ENCODE results near the gene RTL1.

The RTL1 gene

GRCh38 chr14:100898465-100898864 lies 5.1 kb downstream of the RTL1 start:
- no peak for DNase-seq

- no peak for DNase-seq
Measured at GRCh38 chr14:100896369-100897060, 7.0 kb downstream of the RTL1 start.

DNA sequence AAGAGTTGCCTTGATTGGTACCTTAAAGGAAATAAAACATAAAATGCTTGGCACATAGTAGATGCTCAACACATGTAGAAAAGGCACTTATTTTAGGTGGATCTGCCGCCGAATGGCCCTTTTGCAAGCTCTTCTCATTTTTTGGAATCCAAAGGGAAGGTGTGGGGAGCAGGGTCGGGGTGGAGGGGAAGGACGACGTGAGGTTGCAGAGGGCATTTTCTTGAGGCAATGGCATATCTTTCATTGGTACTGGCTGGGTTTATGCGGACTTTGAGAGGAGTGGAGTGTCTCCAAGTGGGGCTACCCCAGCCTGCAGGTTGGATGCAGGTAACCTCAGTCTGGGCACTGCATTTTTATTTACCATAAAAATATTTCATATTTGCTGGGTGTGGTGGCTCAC lies 8.1 kb downstream of the RTL1 start:
- DNase-seq = no peak

DNA sequence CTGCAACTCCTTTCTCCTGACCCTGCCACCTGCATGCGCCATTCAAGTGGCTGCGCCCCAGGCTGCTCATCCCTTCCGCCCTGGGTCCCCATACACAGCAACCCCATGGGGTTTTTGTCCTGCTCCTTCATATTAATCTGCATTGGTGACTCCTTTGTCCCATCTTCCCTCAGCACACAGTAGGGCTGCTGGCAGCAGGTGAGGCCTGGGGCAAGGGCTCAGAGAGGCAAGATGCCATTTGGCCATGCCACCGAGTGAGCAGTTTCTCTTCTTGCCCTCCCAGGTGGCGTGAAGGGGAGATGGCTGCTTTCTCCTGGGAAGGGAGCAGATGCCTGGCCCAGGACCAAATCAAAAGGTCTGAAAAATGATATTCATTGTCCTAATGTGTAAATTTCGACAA lies 9.1 kb downstream of the RTL1 start:
- DNase-seq = no peak

GRCh38 chr14:100893760-100894159 lies 9.8 kb downstream of the RTL1 start:
- DNase-seq = no peak

DNA sequence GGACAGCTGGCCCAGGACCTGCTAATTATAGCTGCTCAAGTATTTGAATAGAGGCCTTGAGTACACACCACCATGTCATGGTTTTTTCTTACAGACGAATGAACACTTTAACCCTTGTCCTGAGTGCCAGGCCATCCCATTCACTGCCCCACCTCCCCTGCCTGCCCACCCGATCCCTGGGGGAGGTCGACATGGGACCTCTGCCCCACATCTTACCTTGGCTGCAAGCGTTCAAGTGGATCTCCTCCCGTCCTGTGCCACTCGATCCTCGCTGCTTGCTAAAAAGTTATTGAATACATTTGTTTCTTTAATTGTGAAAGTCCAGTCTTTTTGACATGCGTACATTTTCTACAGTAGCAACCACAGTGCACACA lies 10.3 kb downstream of the RTL1 start:
- no peak for DNase-seq

- no peak for DNase-seq
Measured at GRCh38 chr14:100892496-100893227, 10.9 kb downstream of the RTL1 start.

DNA sequence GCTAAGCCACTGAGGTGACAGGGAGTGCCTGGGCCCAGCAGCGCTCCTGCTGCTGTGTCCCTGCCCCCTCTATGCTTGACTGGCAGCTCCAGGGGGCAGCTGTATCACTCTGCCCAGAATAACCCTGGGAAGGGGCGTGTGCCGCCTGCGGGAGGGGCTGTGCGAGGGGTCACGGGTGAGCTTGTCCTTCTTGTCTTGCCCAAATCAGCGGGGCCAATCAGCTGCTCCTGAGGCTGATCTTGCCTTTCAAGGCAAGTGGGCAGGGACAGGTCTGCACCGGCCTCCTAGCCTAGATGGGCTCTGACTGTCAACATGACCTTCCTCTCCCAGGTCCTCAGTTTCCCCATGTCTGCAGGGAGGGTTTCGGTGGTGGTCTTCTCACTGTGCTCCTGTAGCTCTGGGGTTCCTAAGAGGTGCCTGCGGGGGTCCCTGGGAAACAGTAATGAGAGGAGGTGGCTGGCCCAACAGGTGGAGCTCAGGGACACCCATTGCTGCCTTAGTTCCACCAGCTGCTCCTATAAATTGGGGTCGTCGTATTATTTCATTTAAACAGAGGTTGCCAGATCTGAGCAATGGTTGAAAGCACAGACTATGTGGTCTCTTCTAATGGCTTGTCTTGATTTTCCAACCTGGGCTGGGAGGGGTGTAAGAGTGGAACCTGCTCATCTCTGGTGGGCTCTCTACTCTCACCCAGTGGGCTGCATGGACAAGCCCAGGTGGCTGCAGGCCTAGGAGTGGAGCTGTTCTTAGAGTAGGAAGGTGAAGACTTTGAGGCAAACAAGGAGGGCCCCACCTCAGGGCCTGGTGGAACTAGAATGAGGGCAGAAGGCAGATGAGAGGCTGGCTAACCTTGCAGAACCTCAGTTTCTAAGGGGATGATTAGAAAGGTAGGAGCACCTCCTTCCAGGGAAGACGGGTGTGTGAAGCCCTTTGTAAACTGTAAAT lies 11.7 kb downstream of the RTL1 start:
- DNase-seq = no peak

GRCh38 chr14:100891051-100891450 lies 12.5 kb downstream of the RTL1 start:
- no peak for DNase-seq

GRCh38 chr14:100890061-100890850 lies 13.3 kb downstream of the RTL1 start:
- no peak for DNase-seq

GRCh38 chr14:100889641-100890040 lies 13.9 kb downstream of the RTL1 start:
- no peak for DNase-seq

DNA sequence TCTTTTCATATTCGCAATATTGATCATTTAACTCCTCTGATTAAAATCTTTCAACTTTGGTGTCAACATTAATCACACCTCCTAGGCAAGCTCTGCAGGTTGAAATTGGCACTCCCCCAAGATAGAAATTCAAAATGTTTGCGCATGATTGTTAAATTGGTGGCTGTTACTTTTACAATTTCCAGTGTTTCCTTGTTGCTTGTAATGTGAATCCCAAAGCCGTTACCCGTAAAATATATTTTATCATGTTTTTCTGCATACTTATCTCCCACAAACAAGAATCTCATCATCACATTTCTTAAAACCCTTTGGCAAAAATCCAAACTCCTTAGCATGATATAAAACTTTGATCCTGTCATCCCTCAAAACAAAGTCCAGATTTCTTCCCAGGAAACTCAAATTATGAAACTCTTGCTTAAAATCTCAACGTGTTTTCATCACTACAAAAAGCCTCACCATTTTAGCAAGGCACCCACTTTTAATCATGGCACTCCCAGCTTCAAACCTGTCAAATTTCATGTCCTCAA lies 14.7 kb downstream of the RTL1 start:
- DNase-seq = no peak

DNA sequence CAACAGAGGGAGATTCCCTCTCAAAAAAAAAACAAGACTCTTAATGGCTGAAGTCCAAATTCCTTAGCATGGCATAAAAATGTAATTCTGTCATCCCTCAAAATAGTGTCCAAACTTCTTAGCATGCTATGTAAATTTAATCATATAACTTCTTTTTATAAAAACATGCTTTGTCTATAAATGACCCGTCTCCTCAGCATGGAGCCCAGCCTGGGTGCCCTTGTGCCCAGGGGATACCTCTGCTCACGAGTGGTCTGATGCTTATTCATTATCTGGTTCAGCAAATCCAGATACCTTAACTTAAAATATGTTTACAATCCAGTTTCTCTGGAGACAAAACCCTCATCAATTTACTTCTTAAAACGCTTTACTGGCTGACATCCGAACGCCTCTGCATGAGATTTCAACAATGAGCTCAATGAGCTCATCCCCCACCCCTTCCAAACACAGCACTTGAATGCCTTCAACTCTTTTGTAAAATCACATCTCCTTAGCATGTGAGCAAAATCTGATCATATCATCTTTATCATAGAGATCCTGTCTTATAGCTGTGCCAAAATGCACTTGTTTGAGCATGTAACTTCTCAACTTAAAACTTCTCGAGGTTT lies 15.7 kb downstream of the RTL1 start:
- DNase-seq = no peak

GRCh38 chr14:100885617-100886016 lies 17.9 kb downstream of the RTL1 start:
- no peak for DNase-seq

DNA sequence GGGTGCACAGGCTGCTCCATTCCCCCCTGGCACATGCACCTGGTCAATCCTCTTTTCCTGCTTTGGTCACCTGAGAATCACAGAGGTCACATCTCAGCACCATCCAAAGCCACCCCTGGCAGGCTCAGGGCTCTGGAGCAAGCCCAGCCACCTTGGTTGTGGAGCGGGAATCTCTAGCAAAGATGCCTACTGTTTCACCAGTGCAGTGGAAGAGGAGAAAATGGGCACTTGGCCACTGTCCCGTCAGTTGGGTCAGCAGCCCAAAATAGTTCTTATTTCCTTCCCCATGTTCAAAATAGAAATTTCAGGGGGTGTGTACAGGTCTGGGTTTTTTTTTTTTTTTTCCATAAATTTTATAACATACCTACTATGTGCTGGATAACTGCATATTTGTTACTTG lies 18.3 kb downstream of the RTL1 start:
- no peak for DNase-seq

DNA sequence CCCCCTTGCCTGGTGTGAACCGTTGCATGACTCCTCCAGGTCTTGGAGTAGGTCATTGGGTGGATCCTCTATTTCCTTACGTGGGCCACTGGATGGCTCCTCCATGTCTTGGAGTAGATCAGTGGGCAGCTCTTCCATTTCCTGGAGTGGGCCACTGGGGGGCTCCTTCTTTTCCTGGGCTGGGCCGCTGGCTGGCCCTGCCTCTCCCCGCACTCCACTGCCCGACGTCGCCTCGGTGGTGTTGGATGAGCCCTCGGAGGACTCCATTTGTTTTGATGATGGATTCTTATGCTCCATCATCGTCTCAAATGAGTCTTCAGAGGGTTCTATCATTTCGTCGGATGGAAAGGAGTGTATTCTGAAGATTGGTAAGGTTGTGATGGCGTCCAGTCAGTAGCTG lies 19.1 kb downstream of the RTL1 start:
- no peak for DNase-seq

GRCh38 chr14:100883789-100884101 lies 19.8 kb downstream of the RTL1 start:
- no peak for DNase-seq

- DNase-seq = no peak
Measured at GRCh38 chr14:100882991-100883788, 20.3 kb downstream of the RTL1 start.

DNA sequence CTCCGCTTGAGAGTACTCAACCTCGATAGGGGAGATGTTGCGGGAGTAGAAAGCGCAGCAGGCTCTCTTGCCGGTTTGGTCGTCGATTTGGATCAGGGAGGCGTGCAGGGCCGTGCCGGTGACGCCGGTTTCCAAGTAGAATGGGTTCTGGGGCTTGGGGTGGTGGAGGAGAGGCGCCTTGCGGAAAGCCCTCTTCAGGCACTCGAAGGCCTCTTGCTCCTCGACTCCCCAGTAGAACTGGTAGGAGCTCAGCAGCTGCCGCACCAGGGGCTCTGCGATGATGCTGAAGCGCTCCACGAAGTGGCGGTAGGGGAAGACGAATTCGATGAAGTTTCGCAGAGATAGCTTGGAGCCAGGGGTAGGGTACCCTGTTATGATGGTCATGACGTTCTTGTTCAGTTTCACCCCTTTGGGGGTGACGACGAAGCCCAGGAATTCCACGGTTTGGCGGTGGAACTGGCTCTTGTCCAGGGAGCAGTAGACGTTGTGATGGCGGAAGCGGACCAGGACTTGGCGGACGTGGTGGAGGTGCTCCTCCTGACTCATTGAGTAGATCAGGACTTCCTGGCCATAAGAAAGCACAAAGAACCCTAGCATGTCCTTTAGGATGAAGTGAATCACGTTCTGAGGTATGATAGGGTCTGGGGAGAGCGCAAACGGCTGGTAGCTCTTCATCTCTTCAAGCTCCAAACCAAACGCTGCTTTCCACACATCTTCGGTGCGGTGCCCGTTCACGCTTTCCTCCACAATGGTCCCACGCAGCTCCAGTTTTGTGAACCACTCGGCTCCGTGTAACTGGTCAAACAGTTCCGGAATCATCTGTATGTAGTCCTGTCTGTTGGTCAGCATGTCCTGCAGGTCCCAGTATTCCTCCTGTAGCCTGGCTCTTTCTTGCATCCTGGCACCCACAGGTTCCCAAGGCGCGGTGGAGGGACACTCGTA lies 21.2 kb downstream of the RTL1 start:
- no peak for DNase-seq

Measured in stimulated activated CD4-positive, alpha-beta T cell treated with anti-CD3 and anti-CD28 coated beads, Interleukin-12 subunit alpha, Interleukin-12 subunit beta, amount 100 ng/mL, for 4 hours (primary cell).